Upper lobe of left lung (tissue), 4 donors: ENCODE results near the gene STX8.

Source experiments
- CTCF ChIP-seq, 6 experiments: fragments of 450-650 bp in 4 of 6; fragments of 200-600 bp in 2 of 6; sonication (generic) in 2 of 6; IDR thresholded peaks; one replicate each; pipeline ENCODE4 v1.5.1; 2016 to 2019; ENCODE audit warnings: antibody characterized with exemption in 6 of 6
- EP300 ChIP-seq, 4 donors: sonication (generic); formaldehyde crosslinking; IDR thresholded peaks; one replicate each; pipeline ENCODE4 v1.5.1; 2017; ENCODE audit warnings: antibody characterized with exemption in 4 of 4, control low read depth in 2 of 4
- POLR2A ChIP-seq, 4 donors: fragments of 450-650 bp; IDR thresholded peaks; one replicate each; pipeline ENCODE4 v1.5.1; 2016 to 2017; ENCODE audit warnings: antibody characterized with exemption in 4 of 4, mild to moderate bottlenecking in 2 of 4
- POLR2AphosphoS5 ChIP-seq, 2 donors: sonication (generic); formaldehyde crosslinking; IDR thresholded peaks; one replicate each; pipeline ENCODE4 v1.5.1; 2017; ENCODE audit warnings: antibody characterized with exemption in 2 of 2

GRCh38 chr17:9339958-9340357 is 235.7 kb downstream of the STX8 start:
- TF ChIP-seq CTCF (IDR thresholded peaks at IDR 0.05) (no peak), POLR2AphosphoS5 (IDR thresholded peaks at IDR 0.05) (no peak), EP300 (IDR thresholded peaks at IDR 0.05) (no peak), POLR2A (IDR thresholded peaks at IDR 0.05) (no peak)
